Measurements from ENCODE around the gene TREML2. TPM values are rescaled to one million over a fixed set of nuclear protein-coding genes. Genes with fewer than 3 reads are reported as not detected.
A peak's percentile ranks its signal among the peaks of the same experiment; 100 is the strongest.

Gene TREML2
- total RNA-seq, 1 donor from 2014 or later, result not detected

- ATAC-seq (ENCODE audit: poor library complexity) (no peak), DNase-seq (no peak)
- intact Hi-C loops (cut with DNase I), result no loop called here
Measured at GRCh38 chr6:41184761-41185160, 16.2 kb downstream of the TREML2 start.

GRCh38 chr6:41182069-41183034 is 18.6 kb downstream of the TREML2 start:
- intact Hi-C loops (cut with DNase I), result no loop called here
- ATAC-seq (ENCODE audit: poor library complexity), result peak; percentile 71
- DNase-seq, result no peak

- intact Hi-C loops (cut with DNase I), result no loop called here
- DNase-seq (no peak), ATAC-seq (ENCODE audit: poor library complexity) (no peak)
Measured at GRCh38 chr6:41181566-41181965, 19.4 kb downstream of the TREML2 start.

- intact Hi-C loops (cut with DNase I), result no loop called here
- DNase-seq (no peak), ATAC-seq (ENCODE audit: poor library complexity) (no peak)
Measured at GRCh38 chr6:41179163-41179562, 21.8 kb downstream of the TREML2 start.

GRCh38 chr6:41177695-41178094 is 23.3 kb downstream of the TREML2 start:
- DNase-seq (no peak), ATAC-seq (ENCODE audit: poor library complexity) (no peak)
- intact Hi-C loops (cut with DNase I), result no loop called here

GRCh38 chr6:41177287-41177686 is 23.7 kb downstream of the TREML2 start:
- intact Hi-C loops (cut with DNase I), result no loop called here
- DNase-seq (no peak), ATAC-seq (ENCODE audit: poor library complexity) (no peak)

GRCh38 chr6:41176189-41176588 is 24.8 kb downstream of the TREML2 start:
- intact Hi-C loops (cut with DNase I), result no loop called here
- ATAC-seq (ENCODE audit: poor library complexity), result no peak
- no peak for DNase-seq

- DNase-seq (no peak), ATAC-seq (ENCODE audit: poor library complexity) (no peak)
- intact Hi-C loops (cut with DNase I), result no loop called here
Measured at GRCh38 chr6:41175084-41175483, 25.9 kb downstream of the TREML2 start.

- DNase-seq, result no peak
Measured at GRCh38 chr6:41174610-41175009, 26.3 kb downstream of the TREML2 start.

GRCh38 chr6:41171908-41172307 is 29.0 kb downstream of the TREML2 start:
- intact Hi-C loops (cut with DNase I), result no loop called here
- no peak for ATAC-seq (ENCODE audit: poor library complexity)
- no peak for DNase-seq

More at GRCh38 chr6:41174610-41175009, 26.3 kb downstream of the TREML2 start:
- no peak for ATAC-seq (ENCODE audit: poor library complexity)
- intact Hi-C loops (cut with DNase I), result no loop called here

GRCh38 chr6:41170547-41171160 is 30.3 kb downstream of the TREML2 start:
- no peak for ATAC-seq (ENCODE audit: poor library complexity)
- DNase-seq, result no peak
- intact Hi-C loops (cut with DNase I), result no loop called here

- DNase-seq (no peak), ATAC-seq (ENCODE audit: poor library complexity) (no peak)
- intact Hi-C loops (cut with DNase I), result no loop called here
Measured at GRCh38 chr6:41167173-41167963, 33.6 kb downstream of the TREML2 start.

- ATAC-seq (ENCODE audit: poor library complexity), result no peak
- intact Hi-C loops (cut with DNase I), result no loop called here
- DNase-seq, result no peak
Measured at GRCh38 chr6:41164551-41165120, 36.3 kb downstream of the TREML2 start.

GRCh38 chr6:41163419-41163717 is 37.6 kb downstream of the TREML2 start:
- DNase-seq (no peak), ATAC-seq (ENCODE audit: poor library complexity) (no peak)
- intact Hi-C loops (cut with DNase I), result no loop called here

GRCh38 chr6:41162687-41163418 is 38.1 kb downstream of the TREML2 start, which contains the start of gene TREM2:
TREM2 (minus strand) TSS chr6:41163116; CDS start chr6:41163082, 34 bp downstream.
- DNase-seq (no peak), ATAC-seq (ENCODE audit: poor library complexity) (no peak)
- intact Hi-C loops (cut with DNase I), result no loop called here

GRCh38 chr6:41161851-41162552 is 38.9 kb downstream of the TREML2 start:
- intact Hi-C loops (cut with DNase I), result no loop called here
- ATAC-seq (ENCODE audit: poor library complexity) (no peak), DNase-seq (no peak)

- ATAC-seq (ENCODE audit: poor library complexity), result no peak
- DNase-seq, result no peak
- intact Hi-C loops (cut with DNase I), result no loop called here
Measured at GRCh38 chr6:41161380-41161779, 39.6 kb downstream of the TREML2 start.

GRCh38 chr6:41160933-41161332 is 40.0 kb downstream of the TREML2 start:
- intact Hi-C loops (cut with DNase I), result no loop called here
- DNase-seq (no peak), ATAC-seq (ENCODE audit: poor library complexity) (no peak)
